ENCODE data around the gene RASL11B. TPM values are rescaled to one million over a fixed set of nuclear protein-coding genes. Genes with fewer than 3 reads are reported as not detected.

RASL11B gene
- polyA plus RNA-seq (2013, experiment 1 of 4), result 42.9 TPM
- polyA plus RNA-seq (2013, experiment 2 of 4), result 36.9 TPM
- 50.5 TPM for polyA plus RNA-seq (2013, experiment 3 of 4)
- polyA plus RNA-seq (2013, experiment 4 of 4), result 54.0 TPM

- H3K27ac ChIP-seq (ENCODE audit: insufficient read depth, low read depth, low read length, poor library complexity, severe bottlenecking), result peak within 1 kb of the TSS; percentile 36
- H3K36me3 ChIP-seq (ENCODE audit: control insufficient read depth, insufficient read depth, low read length), result peaks cover 19% of the 10 kb centered on the region
- peaks cover 4% of the 10 kb centered on the region for H3K27me3 ChIP-seq (ENCODE audit: control insufficient read depth, insufficient read depth, low read length, poor library complexity, severe bottlenecking)
- 1% methylated on average over 94 of the region's 94 CpGs for WGBS, 2 experiments
- no peaks in the 10 kb centered on the region for H3K9me3 ChIP-seq (ENCODE audit: control insufficient read depth, low read length)
- peak within 1 kb of the TSS; percentile 78 for H3K4me3 ChIP-seq (ENCODE audit: insufficient read depth, low read depth, low read length)
- peaks cover 8% of the 10 kb centered on the region for H3K4me1 ChIP-seq (ENCODE audit: control insufficient read depth, insufficient read depth, low read length)
These were observed at the start of gene RASL11B for GRCh38 chr4:52861879-52862616. TSS of gene RASL11B (plus strand) at chr4:52862317. CDS start at chr4:52862508, 191 bp downstream.

DNA sequence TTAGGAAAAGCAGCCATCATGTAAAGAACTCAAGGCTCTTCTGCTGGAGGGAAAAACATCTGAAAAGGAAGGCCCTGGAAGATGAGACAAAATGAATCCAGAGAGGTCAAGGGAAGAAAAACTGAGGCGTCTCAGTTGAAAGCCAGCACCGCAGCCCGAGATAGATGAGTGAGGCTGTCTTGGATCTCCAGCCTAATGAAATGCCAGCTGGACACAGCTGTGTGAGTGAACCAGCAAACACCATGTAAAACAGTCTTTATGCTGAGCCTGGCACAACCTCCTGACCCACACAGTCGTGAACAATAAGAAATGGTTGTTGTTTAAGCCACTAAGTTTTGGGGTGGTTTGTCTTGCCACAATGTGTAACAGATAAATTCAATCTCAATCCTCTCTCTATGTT lies 48.6 kb upstream of the RASL11B start:
- Histone ChIP-seq H3K27ac (ENCODE audit: insufficient read depth, low read depth, low read length, poor library complexity, severe bottlenecking) (no peak overlapping the region), H3K4me1 (ENCODE audit: control insufficient read depth, insufficient read depth, low read length) (no peaks in the 10 kb centered on the region), H3K36me3 (ENCODE audit: control insufficient read depth, insufficient read depth, low read length) (no peaks in the 10 kb centered on the region), H3K27me3 (ENCODE audit: control insufficient read depth, insufficient read depth, low read length, poor library complexity, severe bottlenecking) (no peaks in the 10 kb centered on the region), H3K9me3 (ENCODE audit: control insufficient read depth, low read length) (no peaks in the 10 kb centered on the region), H3K4me3 (ENCODE audit: insufficient read depth, low read depth, low read length) (no peak overlapping the region)
- WGBS, 2 experiments, result 93 to 95% methylated on average over 4 of the region's 4 CpGs

DNA sequence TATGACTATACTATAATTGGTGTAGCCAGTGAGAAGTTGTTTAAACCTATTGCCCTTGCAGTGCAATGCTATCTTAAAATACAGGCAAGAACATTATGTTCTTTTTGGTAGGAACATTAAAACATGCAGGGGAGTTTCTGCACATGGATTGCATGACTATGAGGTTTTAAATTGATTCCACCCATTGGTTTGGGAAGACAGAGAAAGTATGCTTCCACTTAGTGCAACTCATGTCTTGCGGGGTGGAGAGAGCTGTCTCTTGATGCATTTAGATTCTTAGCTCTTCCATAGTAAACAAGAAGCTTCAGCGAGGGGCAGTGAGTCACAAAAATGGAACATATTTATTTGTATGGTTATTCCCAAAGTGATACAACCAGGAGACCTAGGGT lies 39.5 kb upstream of the RASL11B start:
- no peaks in the 10 kb centered on the region for H3K27me3 ChIP-seq (ENCODE audit: control insufficient read depth, insufficient read depth, low read length, poor library complexity, severe bottlenecking)
- peaks cover 5% of the 10 kb centered on the region for H3K4me1 ChIP-seq (ENCODE audit: control insufficient read depth, insufficient read depth, low read length)
- H3K9me3 ChIP-seq (ENCODE audit: control insufficient read depth, low read length), result no peaks in the 10 kb centered on the region
- H3K27ac ChIP-seq (ENCODE audit: insufficient read depth, low read depth, low read length, poor library complexity, severe bottlenecking), result no peak overlapping the region
- WGBS, 2 experiments, result 95% methylated on average over 2 of the region's 2 CpGs
- H3K4me3 ChIP-seq (ENCODE audit: insufficient read depth, low read depth, low read length), result no peak overlapping the region
- H3K36me3 ChIP-seq (ENCODE audit: control insufficient read depth, insufficient read depth, low read length), result no peaks in the 10 kb centered on the region

DNA sequence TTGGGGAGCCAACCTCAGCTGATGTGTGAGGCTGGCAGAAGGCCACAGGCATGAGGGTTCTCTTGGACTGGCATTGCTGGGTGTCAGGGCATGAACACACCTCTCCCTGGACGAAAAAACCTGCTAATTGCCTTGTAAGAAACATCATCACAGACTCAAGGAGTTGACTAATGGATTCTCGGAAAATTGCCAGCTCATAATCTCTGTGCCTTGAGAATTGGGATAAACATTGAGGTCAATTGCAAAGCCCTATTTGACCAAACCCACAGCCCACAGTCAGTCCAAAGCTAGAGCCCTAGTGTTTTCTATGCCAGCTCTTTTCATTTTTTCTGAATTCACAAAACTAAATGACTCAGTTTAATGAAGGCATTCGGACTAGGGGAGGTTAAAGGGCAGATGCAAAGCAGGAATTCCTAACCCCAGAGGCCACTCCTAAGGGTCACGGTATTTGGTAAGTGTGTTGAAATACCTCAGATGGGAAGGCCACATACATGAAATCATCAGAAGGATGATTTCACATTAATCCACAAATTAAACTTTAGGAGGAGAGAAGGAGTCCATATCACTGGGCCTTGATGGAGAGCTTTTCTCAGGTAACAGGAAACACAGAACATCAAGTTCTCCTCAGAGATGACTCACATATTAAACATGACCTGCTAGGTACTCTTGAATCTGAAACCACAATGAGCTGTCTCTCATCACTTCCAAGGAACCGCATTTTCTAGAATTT lies 39.0 kb upstream of the RASL11B start:
- H3K9me3 ChIP-seq (ENCODE audit: control insufficient read depth, low read length), result no peaks in the 10 kb centered on the region
- no peak overlapping the region for H3K4me3 ChIP-seq (ENCODE audit: insufficient read depth, low read depth, low read length)
- H3K27me3 ChIP-seq (ENCODE audit: control insufficient read depth, insufficient read depth, low read length, poor library complexity, severe bottlenecking), result no peaks in the 10 kb centered on the region
- no peak overlapping the region for H3K27ac ChIP-seq (ENCODE audit: insufficient read depth, low read depth, low read length, poor library complexity, severe bottlenecking)
- H3K36me3 ChIP-seq (ENCODE audit: control insufficient read depth, insufficient read depth, low read length), result no peaks in the 10 kb centered on the region
- H3K4me1 ChIP-seq (ENCODE audit: control insufficient read depth, insufficient read depth, low read length), result peaks cover 5% of the 10 kb centered on the region
- WGBS, 2 experiments, result 82 to 93% methylated on average over 4 to 5 of the region's 5 CpGs

- Histone ChIP-seq H3K36me3 (ENCODE audit: control insufficient read depth, insufficient read depth, low read length) (no peaks in the 10 kb centered on the region), H3K9me3 (ENCODE audit: control insufficient read depth, low read length) (no peaks in the 10 kb centered on the region), H3K27ac (ENCODE audit: insufficient read depth, low read depth, low read length, poor library complexity, severe bottlenecking) (no peak overlapping the region), H3K27me3 (ENCODE audit: control insufficient read depth, insufficient read depth, low read length, poor library complexity, severe bottlenecking) (no peaks in the 10 kb centered on the region), H3K4me3 (ENCODE audit: insufficient read depth, low read depth, low read length) (no peak overlapping the region), H3K4me1 (ENCODE audit: control insufficient read depth, insufficient read depth, low read length) (peaks cover 5% of the 10 kb centered on the region)
- 88 to 97% methylated on average over 1 of the region's 1 CpG for WGBS, 2 experiments
These were observed 38.4 kb upstream of the RASL11B start for GRCh38 chr4:52823702-52824092.

DNA sequence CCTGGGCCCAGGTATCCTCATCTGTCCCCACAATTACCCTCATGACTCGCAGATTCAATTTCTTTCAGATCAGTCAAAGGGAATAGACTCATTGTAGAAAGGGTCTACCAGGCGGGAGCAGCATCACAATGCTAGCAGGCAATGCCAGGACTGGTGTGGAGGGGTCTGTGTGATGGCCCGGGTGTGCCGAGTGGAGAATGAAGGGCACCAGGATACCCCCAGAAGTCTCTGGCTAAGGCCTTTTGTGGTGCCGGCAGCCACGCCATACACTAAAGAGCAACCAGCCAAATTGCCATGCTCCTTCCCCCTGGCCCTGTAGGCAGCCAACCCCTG lies 37.9 kb upstream of the RASL11B start:
- Histone ChIP-seq H3K36me3 (ENCODE audit: control insufficient read depth, insufficient read depth, low read length) (no peaks in the 10 kb centered on the region), H3K27ac (ENCODE audit: insufficient read depth, low read depth, low read length, poor library complexity, severe bottlenecking) (no peak overlapping the region), H3K4me1 (ENCODE audit: control insufficient read depth, insufficient read depth, low read length) (peaks cover 5% of the 10 kb centered on the region), H3K4me3 (ENCODE audit: insufficient read depth, low read depth, low read length) (no peak overlapping the region), H3K9me3 (ENCODE audit: control insufficient read depth, low read length) (no peaks in the 10 kb centered on the region), H3K27me3 (ENCODE audit: control insufficient read depth, insufficient read depth, low read length, poor library complexity, severe bottlenecking) (no peaks in the 10 kb centered on the region)
- 95 to 97% methylated on average over 6 of the region's 6 CpGs for WGBS, 2 experiments

DNA sequence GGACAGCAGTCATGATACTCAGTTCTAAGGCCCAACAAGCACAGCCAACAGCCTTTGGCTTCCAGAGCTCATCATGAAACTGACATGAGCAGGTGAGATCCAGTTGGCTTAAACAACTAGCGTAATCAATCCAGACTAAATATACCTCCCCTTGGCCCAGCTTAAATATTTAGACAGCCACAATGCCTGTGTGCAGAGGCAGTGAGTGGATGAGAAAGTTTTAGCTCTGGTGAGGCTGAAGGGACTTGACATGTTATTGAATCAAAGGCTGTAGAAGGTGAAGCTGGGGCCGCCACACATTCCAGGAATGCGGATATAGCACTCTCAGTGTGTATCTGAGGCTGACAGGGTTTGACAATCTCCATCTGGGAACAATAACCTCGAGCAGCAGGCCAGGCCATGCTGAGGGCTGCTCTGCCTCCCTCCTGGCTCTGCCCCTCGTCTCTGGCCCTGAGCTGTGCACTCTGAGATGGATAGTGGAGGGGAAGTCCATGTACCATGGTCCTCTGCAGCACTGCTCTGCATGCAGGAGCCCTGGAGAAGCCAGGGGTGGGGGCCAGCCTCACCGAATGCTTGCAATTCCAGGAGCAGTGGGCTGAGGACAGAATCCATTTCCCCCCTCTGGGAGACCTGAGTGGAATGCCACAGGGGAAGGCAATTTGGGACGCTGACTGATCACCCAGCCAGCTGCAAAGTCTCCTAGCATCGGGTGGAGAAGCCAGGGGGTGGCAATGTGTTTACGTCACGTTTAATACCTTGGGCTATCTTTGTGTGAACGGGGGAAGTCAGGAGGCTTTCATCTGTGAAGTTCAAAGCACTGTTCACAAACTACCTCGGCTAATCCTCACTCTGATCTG lies 37.3 kb upstream of the RASL11B start:
- H3K4me3 ChIP-seq (ENCODE audit: insufficient read depth, low read depth, low read length), result no peak overlapping the region
- H3K4me1 ChIP-seq (ENCODE audit: control insufficient read depth, insufficient read depth, low read length), result peaks cover 5% of the 10 kb centered on the region
- H3K9me3 ChIP-seq (ENCODE audit: control insufficient read depth, low read length), result no peaks in the 10 kb centered on the region
- 83 to 85% methylated on average over 12 of the region's 12 CpGs for WGBS, 2 experiments
- no peaks in the 10 kb centered on the region for H3K27me3 ChIP-seq (ENCODE audit: control insufficient read depth, insufficient read depth, low read length, poor library complexity, severe bottlenecking)
- no peak overlapping the region for H3K27ac ChIP-seq (ENCODE audit: insufficient read depth, low read depth, low read length, poor library complexity, severe bottlenecking)
- H3K36me3 ChIP-seq (ENCODE audit: control insufficient read depth, insufficient read depth, low read length), result no peaks in the 10 kb centered on the region

- no peak overlapping the region for H3K4me3 ChIP-seq (ENCODE audit: insufficient read depth, low read depth, low read length)
- H3K36me3 ChIP-seq (ENCODE audit: control insufficient read depth, insufficient read depth, low read length), result no peaks in the 10 kb centered on the region
- H3K9me3 ChIP-seq (ENCODE audit: control insufficient read depth, low read length), result no peaks in the 10 kb centered on the region
- no peak overlapping the region for H3K27ac ChIP-seq (ENCODE audit: insufficient read depth, low read depth, low read length, poor library complexity, severe bottlenecking)
- 76 to 77% methylated on average over 3 of the region's 3 CpGs for WGBS, 2 experiments
- H3K4me1 ChIP-seq (ENCODE audit: control insufficient read depth, insufficient read depth, low read length), result peaks cover 5% of the 10 kb centered on the region
- no peaks in the 10 kb centered on the region for H3K27me3 ChIP-seq (ENCODE audit: control insufficient read depth, insufficient read depth, low read length, poor library complexity, severe bottlenecking)
These were observed 36.5 kb upstream of the RASL11B start for GRCh38 chr4:52825460-52826090.

DNA sequence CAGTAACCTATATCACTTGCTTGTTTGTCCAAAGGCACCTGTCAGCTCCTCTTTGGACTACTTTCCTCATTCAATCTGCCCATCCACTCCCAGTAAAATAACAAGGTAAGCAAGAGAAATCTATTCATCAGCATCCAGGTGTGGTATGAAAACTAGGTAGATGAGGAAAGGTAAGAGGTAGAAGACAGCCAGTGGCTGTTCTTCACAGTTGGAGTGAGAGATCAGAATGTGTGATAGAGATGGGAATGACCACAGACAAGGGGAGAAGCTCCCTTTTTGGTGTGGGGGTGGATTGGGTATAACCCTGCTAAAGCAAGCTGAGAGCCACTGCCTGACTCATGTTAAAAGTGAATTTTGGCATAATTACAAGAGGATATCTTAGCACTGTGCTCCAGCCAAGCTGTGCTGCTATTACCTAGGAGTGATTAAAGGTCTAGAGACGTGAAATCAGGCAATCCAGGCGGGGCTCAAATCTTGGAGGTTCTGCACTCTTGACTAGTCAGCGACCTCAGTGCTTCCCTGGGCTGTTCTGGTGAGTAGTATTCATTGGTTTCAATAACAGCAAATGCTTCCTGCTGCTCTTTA lies 28.1 kb upstream of the RASL11B start:
- no peak overlapping the region for H3K4me3 ChIP-seq (ENCODE audit: insufficient read depth, low read depth, low read length)
- H3K4me1 ChIP-seq (ENCODE audit: control insufficient read depth, insufficient read depth, low read length), result peaks cover under 1% of the 10 kb centered on the region
- H3K9me3 ChIP-seq (ENCODE audit: control insufficient read depth, low read length), result no peaks in the 10 kb centered on the region
- no peaks in the 10 kb centered on the region for H3K36me3 ChIP-seq (ENCODE audit: control insufficient read depth, insufficient read depth, low read length)
- no peaks in the 10 kb centered on the region for H3K27me3 ChIP-seq (ENCODE audit: control insufficient read depth, insufficient read depth, low read length, poor library complexity, severe bottlenecking)
- no peak overlapping the region for H3K27ac ChIP-seq (ENCODE audit: insufficient read depth, low read depth, low read length, poor library complexity, severe bottlenecking)
- 74 to 83% methylated on average over 3 of the region's 3 CpGs for WGBS, 2 experiments

Data from ectodermal cell (in vitro differentiated cells).